SIG-M5 treated with dmso at 0.1 percent for 504 hours (cell line): ENCODE data around the gene HMGXB3.
A peak's percentile ranks its signal among the peaks of the same experiment; 100 is the strongest.

Source experiments
- DNase-seq: peaks from one replicate; lab custom pipeline; 2025; ENCODE audit not compliant: unreplicated experiment; lab: John Stamatoyannopoulos, UW

HMGXB3 gene

GRCh38 chr5:149981206-149981605 is 19.3 kb upstream of the HMGXB3 start:
- DNase-seq, result no peak

- DNase-seq, result no peak
These were observed 18.0 kb upstream of the HMGXB3 start for GRCh38 chr5:149982505-149982904.

GRCh38 chr5:149988126-149988525 is 12.4 kb upstream of the HMGXB3 start:
- DNase-seq, result no peak

GRCh38 chr5:149990518-149991376 is 9.8 kb upstream of the HMGXB3 start:
- peak; percentile 77 for DNase-seq

- DNase-seq, result no peak
These were observed 7.1 kb upstream of the HMGXB3 start for GRCh38 chr5:149993471-149993870.

GRCh38 chr5:149995385-149996204 is 4.9 kb upstream of the HMGXB3 start:
- no peak for DNase-seq

- DNase-seq, result no peak
These were observed 4.2 kb upstream of the HMGXB3 start for GRCh38 chr5:149996205-149996890.

GRCh38 chr5:149998281-149998680 is 2.3 kb upstream of the HMGXB3 start:
- no peak for DNase-seq

- no peak for DNase-seq
These were observed 1.2 kb upstream of the HMGXB3 start for GRCh38 chr5:149999359-149999758.

GRCh38 chr5:149999866-150000255 is 678 bp upstream of the HMGXB3 start:
- DNase-seq, result no peak

- no peak for DNase-seq
These were observed 586 bp downstream of the HMGXB3 start for GRCh38 chr5:150000990-150001659.

GRCh38 chr5:150001660-150002486 is 1.3 kb downstream of the HMGXB3 start:
- DNase-seq, result peak; percentile 97

- DNase-seq, result no peak
These were observed 5.8 kb downstream of the HMGXB3 start for GRCh38 chr5:150006318-150006717.

- DNase-seq, result no peak
These were observed 6.5 kb downstream of the HMGXB3 start for GRCh38 chr5:150007050-150007449.

- DNase-seq, result no peak
These were observed 9.3 kb downstream of the HMGXB3 start for GRCh38 chr5:150009671-150010387.

- no peak for DNase-seq
These were observed 13.4 kb downstream of the HMGXB3 start for GRCh38 chr5:150013931-150014330.

GRCh38 chr5:150014456-150014855 is 13.9 kb downstream of the HMGXB3 start:
- DNase-seq, result no peak

- DNase-seq, result no peak
These were observed 14.9 kb downstream of the HMGXB3 start for GRCh38 chr5:150015415-150015814.

GRCh38 chr5:150016537-150016936 is 16.0 kb downstream of the HMGXB3 start:
- no peak for DNase-seq
